WI38 (cell line): ENCODE data around the gene EXOC3.
"Not testable (repeated sequence)": the region's sequence is repeated elsewhere in the genome, so short reads cannot be mapped to it uniquely, and the experiment has no call there.

Experiments used
- H3K4me3 ChIP-seq: 2 replicates; pipeline ENCODE4 v1.5.1; 2011; ENCODE audit warnings: low read depth, mild to moderate bottlenecking, control low read depth, low read length
- CTCF ChIP-seq: IDR thresholded peaks from 2 replicates; pipeline ENCODE4 v1.5.1; 2012; ENCODE audit warnings: low read depth, mild to moderate bottlenecking, control low read depth, low read length

EXOC3 gene

GRCh38 chr5:484556-484955 is 41.6 kb downstream of the EXOC3 start:
- no peak overlapping the region for H3K4me3 ChIP-seq
- TF ChIP-seq CTCF: no peak

- TF ChIP-seq CTCF: no peak
- no peak overlapping the region for H3K4me3 ChIP-seq
Observed at GRCh38 chr5:485113-485945, 42.4 kb downstream of the EXOC3 start.

GRCh38 chr5:485946-486491 is 43.0 kb downstream of the EXOC3 start:
- no peak overlapping the region for H3K4me3 ChIP-seq
- TF ChIP-seq CTCF: no peak

- H3K4me3 ChIP-seq: not testable (repeated sequence)
Observed at GRCh38 chr5:486597-486996, 43.6 kb downstream of the EXOC3 start.

GRCh38 chr5:488241-488640 is 45.3 kb downstream of the EXOC3 start:
- no peak for TF ChIP-seq CTCF

GRCh38 chr5:488744-489688 is 46.0 kb downstream of the EXOC3 start:
- no peak overlapping the region for H3K4me3 ChIP-seq
- no peak for TF ChIP-seq CTCF

More at GRCh38 chr5:488241-488640, 45.3 kb downstream of the EXOC3 start:
- H3K4me3 ChIP-seq: no peak overlapping the region

- no peak for TF ChIP-seq CTCF
- H3K4me3 ChIP-seq: no peak overlapping the region
Observed at GRCh38 chr5:489689-490080, 46.7 kb downstream of the EXOC3 start.
